Skeletal muscle cell (primary cell): ENCODE results near the gene N4BP3.

ENCODE experiments used
- DNase-seq: peaks from one replicate; pipeline ENCODE4 v3.0.0-alpha.2; 2010; ENCODE audit warnings: low read depth
- H3K4me3 ChIP-seq: 2 replicates; pipeline ENCODE4 v1.5.1; 2011; ENCODE audit warnings: low read depth, mild to moderate bottlenecking, control low read depth, low read length, moderate library complexity

N4BP3 gene

GRCh38 chr5:178094345-178094744, 19.0 kb upstream of the N4BP3 start:
- no peak for DNase-seq
- H3K4me3 ChIP-seq, result no peak overlapping the region

GRCh38 chr5:178098685-178099084, 14.6 kb upstream of the N4BP3 start:
- no peak for DNase-seq
- no peak overlapping the region for H3K4me3 ChIP-seq

- no peak for DNase-seq
Measured at GRCh38 chr5:178103612-178104011, 9.7 kb upstream of the N4BP3 start.

GRCh38 chr5:178104492-178104891, 8.8 kb upstream of the N4BP3 start:
- DNase-seq, result no peak
- no peak overlapping the region for H3K4me3 ChIP-seq

More at GRCh38 chr5:178103612-178104011, 9.7 kb upstream of the N4BP3 start:
- H3K4me3 ChIP-seq, result no peak overlapping the region

- H3K4me3 ChIP-seq, result no peak overlapping the region
Measured at GRCh38 chr5:178106086-178106485, 7.2 kb upstream of the N4BP3 start.

GRCh38 chr5:178106556-178107239, 6.6 kb upstream of the N4BP3 start:
- DNase-seq, result no peak
- no peak overlapping the region for H3K4me3 ChIP-seq

More at GRCh38 chr5:178106086-178106485, 7.2 kb upstream of the N4BP3 start:
- no peak for DNase-seq

- DNase-seq, result no peak
- no peak overlapping the region for H3K4me3 ChIP-seq
Measured at GRCh38 chr5:178107756-178108310, 5.5 kb upstream of the N4BP3 start.

GRCh38 chr5:178108446-178108845, 4.9 kb upstream of the N4BP3 start:
- no peak for DNase-seq
- no peak overlapping the region for H3K4me3 ChIP-seq

GRCh38 chr5:178108966-178109365, 4.4 kb upstream of the N4BP3 start:
- no peak overlapping the region for H3K4me3 ChIP-seq
- no peak for DNase-seq

- H3K4me3 ChIP-seq, result no peak overlapping the region
- DNase-seq, result no peak
Measured at GRCh38 chr5:178110511-178110910, 2.8 kb upstream of the N4BP3 start.

GRCh38 chr5:178111925-178112324, 1.4 kb upstream of the N4BP3 start:
- no peak overlapping the region for H3K4me3 ChIP-seq
- no peak for DNase-seq

GRCh38 chr5:178112545-178112944, 787 bp upstream of the N4BP3 start:
- no peak overlapping the region for H3K4me3 ChIP-seq
- DNase-seq, result no peak

- no peak for DNase-seq
- peak overlapping the region; percentile 46 for H3K4me3 ChIP-seq
Measured at GRCh38 chr5:178113841-178114324, 551 bp downstream of the N4BP3 start.

GRCh38 chr5:178114325-178115135, 1.2 kb downstream of the N4BP3 start:
- peak overlapping the region; percentile 46 for H3K4me3 ChIP-seq
- DNase-seq, result no peak

- peak overlapping the region; percentile 46 for H3K4me3 ChIP-seq
- DNase-seq, result no peak
Measured at GRCh38 chr5:178115136-178115813, 1.9 kb downstream of the N4BP3 start.

- no peak for DNase-seq
- no peak overlapping the region for H3K4me3 ChIP-seq
Measured at GRCh38 chr5:178115814-178116142, 2.4 kb downstream of the N4BP3 start.

- H3K4me3 ChIP-seq, result no peak overlapping the region
- no peak for DNase-seq
Measured at GRCh38 chr5:178116143-178116885, 3.0 kb downstream of the N4BP3 start.

- no peak for DNase-seq
Measured at GRCh38 chr5:178117923-178118701, 4.8 kb downstream of the N4BP3 start.

More at GRCh38 chr5:178117923-178118701, 4.8 kb downstream of the N4BP3 start:
- H3K4me3 ChIP-seq, result no peak overlapping the region
